HepG2 (cell line): Measurements from ENCODE around the gene FGGY. TPM values are rescaled to one million over a fixed set of nuclear protein-coding genes. Genes with fewer than 3 reads are reported as not detected.

Source experiments
- CREB1 ChIP-seq, 2 experiments: fragments of 450-650 bp in 1 of 2; IDR thresholded peaks; 2 replicates each; pipeline ENCODE4 v1.6.1; 2016 to 2017; ENCODE audit warnings: control low read depth in 1 of 2, mild to moderate bottlenecking in 1 of 2, missing compliant biosample characterization in 1 of 2, missing genetic modification characterization in 1 of 2
- DNMT3B ChIP-seq: conservative IDR thresholded peaks from 2 replicates; pipeline ENCODE4 v1.6.1; 2016; ENCODE audit warnings: missing biosample characterization, control low read depth
- RNF2 ChIP-seq: fragments of 450-650 bp; conservative IDR thresholded peaks from 2 replicates; pipeline ENCODE4 v1.6.1; 2016; ENCODE audit warnings: low read depth
- TCF7L2 ChIP-seq: IDR thresholded peaks from 2 replicates; pipeline ENCODE4 v1.6.1; 2011; ENCODE audit warnings: mild to moderate bottlenecking, low read depth, low read length, moderate library complexity
- TEAD3 ChIP-seq: optimal IDR thresholded peaks from 2 replicates; pipeline ENCODE3; 2016; ENCODE audit warnings: borderline replicate concordance
- ZBTB20 ChIP-seq: sonication (generic); formaldehyde crosslinking; IDR thresholded peaks from 2 replicates; pipeline ENCODE4 v1.8.1; 2023; ENCODE audit warnings: missing genetic modification reagents, low read depth, mild to moderate bottlenecking, borderline replicate concordance
- ZBTB42 ChIP-seq: sonication (generic); formaldehyde crosslinking; IDR thresholded peaks from 2 replicates; pipeline ENCODE4 v1.5.0; 2020; ENCODE audit warnings: mild to moderate bottlenecking, missing genetic modification reagents
- ZKSCAN1 ChIP-seq: fragments of 150-350 bp; IDR thresholded peaks from 2 replicates; pipeline ENCODE4 v1.6.1; 2014; ENCODE audit warnings: low read length
- ZNF225 ChIP-seq: sonication (generic); formaldehyde crosslinking; IDR thresholded peaks from 2 replicates; pipeline ENCODE4 v1.4.0; 2020; ENCODE audit warnings: mild to moderate bottlenecking, missing genetic modification reagents
- ZSCAN21 ChIP-seq: sonication (generic); formaldehyde crosslinking; IDR thresholded peaks from 2 replicates; pipeline ENCODE4 v1.8.0; 2022; ENCODE audit warnings: mild to moderate bottlenecking, missing genetic modification reagents, moderate library complexity, borderline replicate concordance
- polyA plus RNA-seq, 8 experiments: library from polyadenylated mRNA; depleted of rRNA in 3 of 8; stranded (reverse) in 7 of 8; unstranded in 1 of 8; fragments of >200 nt; fragmentation: Illumina TruSeq in 4 of 8; extraction: Trizol in 4 of 8; gene quantifications; 2 replicates each; pipeline versions ENCODE4 v1.2.1 to v1.2.3, GENCODE V29; 2011 to 2016; ENCODE audit warnings: low read depth in 4 of 8, missing spikeins in 1 of 8, mixed read lengths in 1 of 8; ENCODE audit not compliant: insufficient read depth in 1 of 8
- total RNA-seq, 5 experiments: library from RNA; depleted of rRNA; stranded (reverse); fragments of >200 nt; fragmentation: Illumina TruSeq; extraction: Trizol; gene quantifications; 2 replicates each; pipeline ENCODE4 v1.2.3, GENCODE V29; 2016; ENCODE audit warnings: low read depth in 1 of 5
- TF ChIP-seq, protein P1 (sequence below): IDR thresholded peaks from 2 replicates; pipeline ENCODE4 v1.6.1; 2016; ENCODE audit warnings: low read depth
- TF ChIP-seq, protein P2 (sequence below): sonication (generic); formaldehyde crosslinking; IDR thresholded peaks from 2 replicates; pipeline ENCODE4 v1.4.0; 2020; ENCODE audit warnings: low read depth, mild to moderate bottlenecking, missing genetic modification reagents
- TF ChIP-seq, protein P3 (sequence below): sonication (generic); formaldehyde crosslinking; IDR thresholded peaks from 2 replicates; pipeline ENCODE4 v1.5.0; 2020; ENCODE audit warnings: missing genetic modification reagents
- TF ChIP-seq, protein P4 (sequence below): sonication (generic); formaldehyde crosslinking; IDR thresholded peaks from 2 replicates; pipeline ENCODE4 v1.5.0; 2020; ENCODE audit warnings: mild to moderate bottlenecking, missing genetic modification reagents, borderline replicate concordance

Gene FGGY
- total and polyA plus RNA-seq, 2 of the 13 experiments (the other 11 are each of a cell fraction or from before 2014, with no cell fraction given): 15.7 to 27.5 TPM

DNA sequence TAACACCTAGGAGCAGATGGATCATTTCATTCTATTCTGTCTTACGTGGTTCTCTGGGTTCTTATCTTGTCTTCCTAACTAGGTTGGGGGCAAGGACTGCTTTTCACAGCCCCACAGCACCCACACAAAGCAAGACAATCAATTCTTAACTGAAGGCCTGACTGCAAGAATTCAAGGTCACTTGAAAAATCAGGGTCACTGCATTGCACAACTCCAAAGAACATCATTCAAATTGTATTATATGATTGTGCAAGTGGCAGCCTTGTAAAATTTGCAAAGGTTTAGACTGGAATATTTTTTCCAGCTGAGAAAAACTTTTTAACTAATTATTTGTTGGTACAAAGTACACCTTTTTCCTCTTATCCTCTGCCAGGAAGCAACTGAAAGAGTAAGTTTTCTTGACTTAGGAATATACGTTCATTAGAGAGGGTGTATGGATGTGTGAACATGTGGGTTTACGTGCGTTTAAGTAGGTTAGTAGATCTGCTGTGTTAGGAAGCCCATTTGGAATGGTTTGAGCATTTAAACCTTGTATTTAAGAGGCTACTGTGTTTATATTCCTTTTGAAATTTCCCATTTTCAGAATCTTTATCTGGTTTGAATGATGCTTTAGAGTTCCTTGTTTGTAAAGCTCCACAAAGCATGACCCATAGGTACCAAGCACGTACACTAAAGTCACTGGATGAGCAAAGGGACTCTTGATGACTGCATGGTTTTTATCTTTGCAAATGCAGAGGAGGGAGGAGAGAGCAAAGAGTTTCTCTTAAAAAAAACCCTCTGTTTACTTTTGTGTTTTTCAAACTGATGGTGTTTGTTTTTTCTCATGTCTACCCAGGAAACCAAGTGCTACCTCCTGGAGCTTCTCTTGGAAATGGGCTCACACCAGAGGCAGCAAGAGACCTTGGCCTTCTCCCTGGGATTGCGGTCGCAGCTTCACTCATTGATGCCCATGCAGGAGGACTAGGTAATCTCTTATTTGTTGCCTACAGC lies 214.9 kb downstream of the FGGY start (continued):
- TF ChIP-seq TEAD3 (peak; percentile 35), CREB1 (IDR thresholded peaks at IDR 0.05) (no peak), CREB1 (CRISPR knock-in tag; IDR thresholded peaks at IDR 0.05) (no peak; the same call in 1 of the 2 replicates), TCF7L2 (no peak), ZKSCAN1 (no peak), ZBTB20 (CRISPR knock-in tag) (peak; percentile 70; the same call in 1 of the 2 replicates), ZBTB42 (CRISPR knock-in tag) (no peak), ZNF225 (CRISPR knock-in tag) (no peak), DNMT3B (CRISPR knock-in tag) (no peak), RNF2 (no peak), ZSCAN21 (CRISPR knock-in tag) (peak; percentile 55; the same call in 1 of the 2 replicates)
- TF ChIP-seq, protein P1, sequence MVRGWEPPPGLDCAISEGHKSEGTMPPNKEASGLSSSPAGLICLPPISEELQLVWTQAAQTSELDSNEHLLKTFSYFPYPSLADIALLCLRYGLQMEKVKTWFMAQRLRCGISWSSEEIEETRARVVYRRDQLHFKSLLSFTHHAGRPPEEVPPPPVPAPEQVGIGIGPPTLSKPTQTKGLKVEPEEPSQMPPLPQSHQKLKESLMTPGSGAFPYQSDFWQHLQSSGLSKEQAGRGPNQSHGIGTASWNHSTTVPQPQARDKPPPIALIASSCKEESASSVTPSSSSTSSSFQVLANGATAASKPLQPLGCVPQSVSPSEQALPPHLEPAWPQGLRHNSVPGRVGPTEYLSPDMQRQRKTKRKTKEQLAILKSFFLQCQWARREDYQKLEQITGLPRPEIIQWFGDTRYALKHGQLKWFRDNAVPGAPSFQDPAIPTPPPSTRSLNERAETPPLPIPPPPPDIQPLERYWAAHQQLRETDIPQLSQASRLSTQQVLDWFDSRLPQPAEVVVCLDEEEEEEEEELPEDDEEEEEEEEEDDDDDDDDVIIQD: peak; percentile 52; the same call in 1 of the 2 replicates
- TF ChIP-seq, protein P2, sequence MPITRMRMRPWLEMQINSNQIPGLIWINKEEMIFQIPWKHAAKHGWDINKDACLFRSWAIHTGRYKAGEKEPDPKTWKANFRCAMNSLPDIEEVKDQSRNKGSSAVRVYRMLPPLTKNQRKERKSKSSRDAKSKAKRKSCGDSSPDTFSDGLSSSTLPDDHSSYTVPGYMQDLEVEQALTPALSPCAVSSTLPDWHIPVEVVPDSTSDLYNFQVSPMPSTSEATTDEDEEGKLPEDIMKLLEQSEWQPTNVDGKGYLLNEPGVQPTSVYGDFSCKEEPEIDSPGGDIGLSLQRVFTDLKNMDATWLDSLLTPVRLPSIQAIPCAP: no peak
- TF ChIP-seq, protein P3, sequence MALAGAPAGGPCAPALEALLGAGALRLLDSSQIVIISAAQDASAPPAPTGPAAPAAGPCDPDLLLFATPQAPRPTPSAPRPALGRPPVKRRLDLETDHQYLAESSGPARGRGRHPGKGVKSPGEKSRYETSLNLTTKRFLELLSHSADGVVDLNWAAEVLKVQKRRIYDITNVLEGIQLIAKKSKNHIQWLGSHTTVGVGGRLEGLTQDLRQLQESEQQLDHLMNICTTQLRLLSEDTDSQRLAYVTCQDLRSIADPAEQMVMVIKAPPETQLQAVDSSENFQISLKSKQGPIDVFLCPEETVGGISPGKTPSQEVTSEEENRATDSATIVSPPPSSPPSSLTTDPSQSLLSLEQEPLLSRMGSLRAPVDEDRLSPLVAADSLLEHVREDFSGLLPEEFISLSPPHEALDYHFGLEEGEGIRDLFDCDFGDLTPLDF (CRISPR knock-in tag): peak; percentile 28; the same call in 1 of the 2 replicates
- TF ChIP-seq, protein P4, sequence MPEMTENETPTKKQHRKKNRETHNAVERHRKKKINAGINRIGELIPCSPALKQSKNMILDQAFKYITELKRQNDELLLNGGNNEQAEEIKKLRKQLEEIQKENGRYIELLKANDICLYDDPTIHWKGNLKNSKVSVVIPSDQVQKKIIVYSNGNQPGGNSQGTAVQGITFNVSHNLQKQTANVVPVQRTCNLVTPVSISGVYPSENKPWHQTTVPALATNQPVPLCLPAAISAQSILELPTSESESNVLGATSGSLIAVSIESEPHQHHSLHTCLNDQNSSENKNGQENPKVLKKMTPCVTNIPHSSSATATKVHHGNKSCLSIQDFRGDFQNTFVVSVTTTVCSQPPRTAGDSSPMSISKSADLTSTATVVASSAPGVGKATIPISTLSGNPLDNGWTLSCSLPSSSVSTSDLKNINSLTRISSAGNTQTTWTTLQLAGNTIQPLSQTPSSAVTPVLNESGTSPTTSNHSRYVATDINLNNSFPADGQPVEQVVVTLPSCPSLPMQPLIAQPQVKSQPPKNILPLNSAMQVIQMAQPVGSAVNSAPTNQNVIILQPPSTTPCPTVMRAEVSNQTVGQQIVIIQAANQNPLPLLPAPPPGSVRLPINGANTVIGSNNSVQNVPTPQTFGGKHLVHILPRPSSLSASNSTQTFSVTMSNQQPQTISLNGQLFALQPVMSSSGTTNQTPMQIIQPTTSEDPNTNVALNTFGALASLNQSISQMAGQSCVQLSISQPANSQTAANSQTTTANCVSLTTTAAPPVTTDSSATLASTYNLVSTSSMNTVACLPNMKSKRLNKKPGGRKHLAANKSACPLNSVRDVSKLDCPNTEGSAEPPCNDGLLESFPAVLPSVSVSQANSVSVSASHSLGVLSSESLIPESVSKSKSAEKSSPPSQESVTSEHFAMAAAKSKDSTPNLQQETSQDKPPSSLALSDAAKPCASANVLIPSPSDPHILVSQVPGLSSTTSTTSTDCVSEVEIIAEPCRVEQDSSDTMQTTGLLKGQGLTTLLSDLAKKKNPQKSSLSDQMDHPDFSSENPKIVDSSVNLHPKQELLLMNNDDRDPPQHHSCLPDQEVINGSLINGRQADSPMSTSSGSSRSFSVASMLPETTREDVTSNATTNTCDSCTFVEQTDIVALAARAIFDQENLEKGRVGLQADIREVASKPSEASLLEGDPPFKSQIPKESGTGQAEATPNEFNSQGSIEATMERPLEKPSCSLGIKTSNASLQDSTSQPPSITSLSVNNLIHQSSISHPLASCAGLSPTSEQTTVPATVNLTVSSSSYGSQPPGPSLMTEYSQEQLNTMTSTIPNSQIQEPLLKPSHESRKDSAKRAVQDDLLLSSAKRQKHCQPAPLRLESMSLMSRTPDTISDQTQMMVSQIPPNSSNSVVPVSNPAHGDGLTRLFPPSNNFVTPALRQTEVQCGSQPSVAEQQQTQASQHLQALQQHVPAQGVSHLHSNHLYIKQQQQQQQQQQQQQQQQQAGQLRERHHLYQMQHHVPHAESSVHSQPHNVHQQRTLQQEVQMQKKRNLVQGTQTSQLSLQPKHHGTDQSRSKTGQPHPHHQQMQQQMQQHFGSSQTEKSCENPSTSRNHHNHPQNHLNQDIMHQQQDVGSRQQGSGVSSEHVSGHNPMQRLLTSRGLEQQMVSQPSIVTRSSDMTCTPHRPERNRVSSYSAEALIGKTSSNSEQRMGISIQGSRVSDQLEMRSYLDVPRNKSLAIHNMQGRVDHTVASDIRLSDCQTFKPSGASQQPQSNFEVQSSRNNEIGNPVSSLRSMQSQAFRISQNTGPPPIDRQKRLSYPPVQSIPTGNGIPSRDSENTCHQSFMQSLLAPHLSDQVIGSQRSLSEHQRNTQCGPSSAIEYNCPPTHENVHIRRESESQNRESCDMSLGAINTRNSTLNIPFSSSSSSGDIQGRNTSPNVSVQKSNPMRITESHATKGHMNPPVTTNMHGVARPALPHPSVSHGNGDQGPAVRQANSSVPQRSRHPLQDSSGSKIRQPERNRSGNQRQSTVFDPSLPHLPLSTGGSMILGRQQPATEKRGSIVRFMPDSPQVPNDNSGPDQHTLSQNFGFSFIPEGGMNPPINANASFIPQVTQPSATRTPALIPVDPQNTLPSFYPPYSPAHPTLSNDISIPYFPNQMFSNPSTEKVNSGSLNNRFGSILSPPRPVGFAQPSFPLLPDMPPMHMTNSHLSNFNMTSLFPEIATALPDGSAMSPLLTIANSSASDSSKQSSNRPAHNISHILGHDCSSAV (CRISPR knock-in tag): no peak
